SK-N-SH (cell line): ENCODE results near the gene NPFFR1. TPM values are rescaled to one million over a fixed set of nuclear protein-coding genes. Genes with fewer than 3 reads are reported as not detected.

Source experiments
- CTCF ChIA-PET: fragments of 300-600, 350-600 bp; formaldehyde crosslinking; extraction: SDS; loops from one replicate; lab custom pipeline; 2021; lab: Yijun Ruan, JAX
- POLR2A ChIA-PET: fragments of 350-600 bp; sonication (Branson Sonifier 250); formaldehyde crosslinking; extraction: SDS; loops from one replicate; lab custom pipeline; 2020; ENCODE audit warnings: antibody characterized with exemption, inconsistent platforms; lab: Yijun Ruan, JAX
- DNase-seq: peaks from one replicate; pipeline ENCODE4 v3.0.0; 2012
- H2AFZ ChIP-seq: fragments of 200-600 bp; sonication (generic); 2 replicates; pipeline ENCODE4 v1.8.1; 2016; ENCODE audit warnings: antibody characterized with exemption, mild to moderate bottlenecking, low read depth
- H3F3A ChIP-seq: fragments of 200-600 bp; sonication (generic); replicated peaks from 2 replicates; pipeline ENCODE3; 2016; ENCODE audit warnings: antibody characterized with exemption, mild to moderate bottlenecking; ENCODE audit not compliant: insufficient read depth
- H3K27ac ChIP-seq, 2 experiments: fragments of 200-500 bp in 1 of 2; fragments of 200-600 bp in 1 of 2; sonication (Bioruptor generic) in 1 of 2; sonication (generic), shearing (Covaris generic) in 1 of 2; 2 replicates each; pipeline versions ENCODE4 v1.5.1 to v1.6.1; 2014 to 2016; ENCODE audit warnings: low read depth in 2 of 2, inconsistent platforms in 1 of 2, low read length in 1 of 2, mild to moderate bottlenecking in 1 of 2, mixed read lengths in 1 of 2
- H3K27me3 ChIP-seq: fragments of 200-600 bp; sonication (generic), shearing (Covaris generic); 2 replicates; pipeline ENCODE4 v1.6.1; 2016; ENCODE audit warnings: mixed run types; ENCODE audit not compliant: insufficient read depth
- H3K36me3 ChIP-seq, 2 experiments: fragments of 200-500 bp in 1 of 2; fragments of 200-600 bp in 1 of 2; sonication (Bioruptor generic) in 1 of 2; sonication (generic) in 1 of 2; replicated peaks in 1 of 2; 2 replicates each; pipeline versions ENCODE3 to v1.5.1; 2014 to 2016; ENCODE audit warnings: low read length in 1 of 2, mild to moderate bottlenecking in 1 of 2; ENCODE audit not compliant: insufficient read depth in 2 of 2, control insufficient read depth in 1 of 2
- H3K4me1 ChIP-seq, 2 experiments: fragments of 200-500 bp in 1 of 2; fragments of 200-600 bp in 1 of 2; sonication (Bioruptor generic) in 1 of 2; sonication (generic), shearing (Covaris generic) in 1 of 2; 2 replicates each; pipeline versions ENCODE4 v1.5.1 to v1.6.1; 2014 to 2016; ENCODE audit warnings: low read depth in 1 of 2, low read length in 1 of 2, mixed run types in 1 of 2; ENCODE audit not compliant: insufficient read depth in 2 of 2, control insufficient read depth in 1 of 2
- H3K4me2 ChIP-seq: fragments of 200-600 bp; sonication (generic), shearing (Covaris generic); 2 replicates; pipeline ENCODE4 v1.6.1; 2017; ENCODE audit warnings: mixed run types
- H3K4me3 ChIP-seq, 2 experiments: fragments of 200-500 bp in 1 of 2; fragments of 200-600 bp in 1 of 2; sonication (Bioruptor generic) in 1 of 2; sonication (generic), shearing (Covaris generic) in 1 of 2; 2 replicates each; pipeline versions ENCODE4 v1.5.1 to v1.8.1; 2014 to 2016; ENCODE audit warnings: low read depth in 2 of 2, inconsistent platforms in 1 of 2, low read length in 1 of 2, mild to moderate bottlenecking in 1 of 2, mixed read lengths in 1 of 2, moderate library complexity in 1 of 2
- H3K79me2 ChIP-seq: fragments of 200-600 bp; sonication (generic); 2 replicates; pipeline ENCODE4 v1.8.1; 2017; ENCODE audit warnings: mild to moderate bottlenecking; ENCODE audit not compliant: insufficient read depth
- H3K9ac ChIP-seq: fragments of 200-600 bp; sonication (generic); 2 replicates; pipeline ENCODE4 v1.6.1; 2017; ENCODE audit warnings: mixed run types
- H3K9me2 ChIP-seq: fragments of 200-600 bp; sonication (generic); 2 replicates; pipeline ENCODE4 v1.6.1; 2017; ENCODE audit warnings: mixed run types
- H3K9me3 ChIP-seq: fragments of 200-600 bp; sonication (generic); 2 replicates; pipeline ENCODE4 v1.6.1; 2017; ENCODE audit warnings: mixed run types, mild to moderate bottlenecking, moderate library complexity
- H4K20me1 ChIP-seq: fragments of 200-600 bp; sonication (generic); 2 replicates; pipeline ENCODE4 v1.6.1; 2017; ENCODE audit warnings: mild to moderate bottlenecking, mixed run types; ENCODE audit not compliant: insufficient read depth
- ELF1 ChIP-seq: IDR thresholded peaks from 2 replicates; pipeline ENCODE4 v1.4.0; 2012
- EZH2phosphoT487 ChIP-seq: fragments of 200-600 bp; sonication (generic); IDR thresholded peaks from 2 replicates; pipeline ENCODE4 v1.6.1; 2017; ENCODE audit warnings: low read depth, mixed run types, mild to moderate bottlenecking, antibody characterized with exemption, moderate library complexity, borderline replicate concordance
- GATA2 ChIP-seq: sonication (generic); formaldehyde crosslinking; IDR thresholded peaks from 2 replicates; pipeline ENCODE4 v1.5.0; 2020; ENCODE audit warnings: mild to moderate bottlenecking, missing genetic modification reagents
- IRF3 ChIP-seq: fragments of 150-350 bp; IDR thresholded peaks from 2 replicates; pipeline ENCODE4 v1.6.1; 2016; ENCODE audit warnings: mild to moderate bottlenecking, low read depth, low read length
- JUND ChIP-seq: IDR thresholded peaks from 2 replicates; pipeline ENCODE4 v1.4.0; 2012
- MXI1 ChIP-seq: IDR thresholded peaks from 2 replicates; pipeline ENCODE4 v1.6.1; 2012; ENCODE audit warnings: mild to moderate bottlenecking, low read depth, low read length, improper control_type of control experiment
- NRF1 ChIP-seq: IDR thresholded peaks from 2 replicates; pipeline ENCODE4 v1.6.1; 2012; ENCODE audit warnings: low read depth, mild to moderate bottlenecking, low read length
- TCF12 ChIP-seq: IDR thresholded peaks from 2 replicates; pipeline ENCODE4 v1.4.0; 2012
- WGBS: methylation state at CpG from one replicate; pipeline ENCODE4 v1.1.6; 2017; ENCODE audit warnings: low lambda C conversion rate; 5-methylcytosine and 5-hydroxymethylcytosine counted together
- polyA plus RNA-seq, 3 experiments: library from polyadenylated mRNA; depleted of rRNA; stranded (reverse); fragments of >200 nt; gene quantifications; 2 replicates each; pipeline ENCODE4 v1.2.3, GENCODE V29; 2012
- TF ChIP-seq, protein P1 (sequence below): IDR thresholded peaks from 2 replicates; pipeline ENCODE4 v1.4.0; 2012; ENCODE audit warnings: low read depth, borderline replicate concordance

Gene NPFFR1
- polyA plus RNA-seq, 1 of the 3 experiments (the other 2 are of a cell fraction), result not detected

DNA sequence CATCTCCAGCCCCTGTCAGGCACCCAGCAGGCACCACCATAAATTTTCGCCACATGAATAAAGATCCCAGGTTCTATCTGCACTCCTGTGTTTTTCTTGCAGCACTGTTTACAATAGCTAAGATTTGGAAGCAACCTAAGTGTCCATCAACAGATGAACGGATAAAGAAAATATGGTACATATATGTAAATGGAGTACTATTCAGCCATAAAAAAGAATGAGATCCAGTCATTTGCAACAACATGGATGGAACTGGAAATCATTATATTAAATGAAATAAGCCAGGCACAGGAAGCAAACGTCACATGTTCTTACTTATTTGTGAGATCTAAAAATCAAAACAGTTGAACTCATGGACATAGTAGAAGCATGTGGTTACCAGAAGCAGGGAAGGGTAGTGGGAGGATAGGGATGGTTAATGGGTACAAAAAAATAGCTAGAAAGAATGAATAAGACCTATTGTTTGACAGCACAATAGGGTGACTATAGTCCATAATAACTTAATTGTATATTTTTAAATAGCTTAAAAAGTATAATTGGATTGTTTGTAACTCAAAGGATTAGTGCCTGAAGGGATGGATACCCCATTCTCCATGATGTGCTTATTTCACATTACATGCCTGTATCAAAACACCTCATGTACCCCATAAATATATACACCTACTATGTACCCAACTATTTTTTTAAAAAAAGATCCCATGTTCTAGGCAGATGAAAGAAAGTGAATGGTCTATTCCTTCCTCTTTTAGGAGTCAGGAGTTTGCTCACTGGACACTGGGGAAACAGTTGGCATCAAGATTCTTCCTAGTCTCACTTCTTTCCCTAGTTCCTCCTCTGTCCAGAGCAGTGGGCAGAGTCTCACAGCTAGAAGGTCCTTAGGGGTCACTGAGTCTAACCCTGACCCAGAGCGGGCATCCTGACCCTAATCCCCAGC is 1.0 kb upstream of the NPFFR1 start:
- H3K4me3 ChIP-seq, result no peak overlapping the region
- H3K4me1 ChIP-seq, result peaks cover 0 to 5% of the 10 kb centered on the region in 2 experiments; a peak in 1 of 4 replicates
- H3K9me3 ChIP-seq, result no peaks in the 10 kb centered on the region
- H3K27ac ChIP-seq, result no peak overlapping the region
- no peaks in the 10 kb centered on the region for H3K79me2 ChIP-seq
- no peaks in the 10 kb centered on the region for H3K9me2 ChIP-seq
- no peak overlapping the region for H3K9ac ChIP-seq
- H3K27me3 ChIP-seq, result peaks cover 32% of the 10 kb centered on the region
- no peak for DNase-seq
- no peaks in the 10 kb centered on the region for H4K20me1 ChIP-seq
- H3K4me2 ChIP-seq, result no peak overlapping the region
- POLR2A ChIA-PET, result no interaction called here
- no peaks in the 10 kb centered on the region for H3K36me3 ChIP-seq
- H3F3A ChIP-seq, result no peaks in the 10 kb centered on the region
- no peak overlapping the region for H2AFZ ChIP-seq
- WGBS, result 26% methylated on average over 4 of the region's 4 CpGs
- CTCF ChIA-PET, result interaction anchor here (0.6 to 4.9 kb wide), 5 partner anchors 12 to 79 kb away, joined by 3 to 27 read pairs (median 3); no protein-coding TSS in a partner anchor
- TF ChIP-seq JUND, result no peak
- no peak for TF ChIP-seq MXI1
- TF ChIP-seq EZH2phosphoT487, result 0 out of 2 replicates have a peak, but pooled peaks have one; percentile 6

GRCh38 chr10:70283071-70283444 is 746 bp downstream of the NPFFR1 start:
- H3K9me2 ChIP-seq, result no peaks in the 10 kb centered on the region
- no peak overlapping the region for H3K9ac ChIP-seq
- H3F3A ChIP-seq, result no peaks in the 10 kb centered on the region
- DNase-seq, result no peak
- CTCF ChIA-PET, result interaction anchor here (0.9 to 4.9 kb wide), 4 partner anchors 61 to 93 kb away, joined by 3 to 27 read pairs (median 3); no protein-coding TSS in a partner anchor
- H2AFZ ChIP-seq, result no peak overlapping the region
- H3K27ac ChIP-seq, result no peak overlapping the region
- H3K4me1 ChIP-seq, result peaks cover 0 to 5% of the 10 kb centered on the region in 2 experiments; a peak in 1 of 4 replicates
- TF ChIP-seq IRF3, result no peak
- no peak for TF ChIP-seq ELF1
- TF ChIP-seq TCF12, result no peak
- TF ChIP-seq MXI1, result no peak
- TF ChIP-seq NRF1, result no peak
- no peak for TF ChIP-seq GATA2 (CRISPR knock-in tag)
- TF ChIP-seq, protein P1, sequence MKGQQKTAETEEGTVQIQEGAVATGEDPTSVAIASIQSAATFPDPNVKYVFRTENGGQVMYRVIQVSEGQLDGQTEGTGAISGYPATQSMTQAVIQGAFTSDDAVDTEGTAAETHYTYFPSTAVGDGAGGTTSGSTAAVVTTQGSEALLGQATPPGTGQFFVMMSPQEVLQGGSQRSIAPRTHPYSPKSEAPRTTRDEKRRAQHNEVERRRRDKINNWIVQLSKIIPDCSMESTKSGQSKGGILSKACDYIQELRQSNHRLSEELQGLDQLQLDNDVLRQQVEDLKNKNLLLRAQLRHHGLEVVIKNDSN, result no peak
- 56% methylated on average over 1 of the region's 1 CpG for WGBS
- no peak overlapping the region for H3K4me2 ChIP-seq
- H4K20me1 ChIP-seq, result no peaks in the 10 kb centered on the region
- H3K4me3 ChIP-seq, result no peak overlapping the region
- peaks cover 32% of the 10 kb centered on the region for H3K27me3 ChIP-seq
- POLR2A ChIA-PET, result interaction anchor here (0.6 kb wide), 1 partner anchor 27 kb away, joined by 7 read pairs; no protein-coding TSS in a partner anchor
- no peaks in the 10 kb centered on the region for H3K36me3 ChIP-seq
- no peaks in the 10 kb centered on the region for H3K9me3 ChIP-seq
- H3K79me2 ChIP-seq, result no peaks in the 10 kb centered on the region
